HG02610 (cell line): Measurements from ENCODE around the gene EDAR.

Experiments
- ATAC-seq: cut with Tn5 transposase; IDR thresholded peaks from one replicate; pipeline ENCODE4 v1.9.1; 2021; ENCODE audit warnings: mild to moderate bottlenecking, moderate library complexity; ENCODE audit not compliant: unreplicated experiment

Gene EDAR

DNA sequence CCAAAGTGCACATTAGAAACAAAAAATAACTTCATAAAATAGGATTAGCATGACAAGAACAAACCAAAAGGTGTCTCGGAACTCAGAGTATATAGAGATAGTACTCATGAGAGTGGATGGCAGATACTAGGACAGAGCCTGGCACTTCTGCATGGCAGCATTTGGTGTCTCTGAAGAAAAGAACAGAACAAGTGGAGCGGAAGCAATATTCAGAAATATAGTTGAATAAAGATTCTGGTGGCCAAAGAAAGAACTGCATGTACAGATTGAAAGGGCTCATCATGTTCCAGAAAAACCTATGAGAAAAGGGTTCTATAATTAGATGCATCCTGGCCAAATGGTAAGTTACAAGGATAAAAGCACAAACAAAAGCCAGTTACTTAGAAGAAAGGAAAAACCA lies 111.5 kb downstream of the EDAR start:
- no peak for ATAC-seq

DNA sequence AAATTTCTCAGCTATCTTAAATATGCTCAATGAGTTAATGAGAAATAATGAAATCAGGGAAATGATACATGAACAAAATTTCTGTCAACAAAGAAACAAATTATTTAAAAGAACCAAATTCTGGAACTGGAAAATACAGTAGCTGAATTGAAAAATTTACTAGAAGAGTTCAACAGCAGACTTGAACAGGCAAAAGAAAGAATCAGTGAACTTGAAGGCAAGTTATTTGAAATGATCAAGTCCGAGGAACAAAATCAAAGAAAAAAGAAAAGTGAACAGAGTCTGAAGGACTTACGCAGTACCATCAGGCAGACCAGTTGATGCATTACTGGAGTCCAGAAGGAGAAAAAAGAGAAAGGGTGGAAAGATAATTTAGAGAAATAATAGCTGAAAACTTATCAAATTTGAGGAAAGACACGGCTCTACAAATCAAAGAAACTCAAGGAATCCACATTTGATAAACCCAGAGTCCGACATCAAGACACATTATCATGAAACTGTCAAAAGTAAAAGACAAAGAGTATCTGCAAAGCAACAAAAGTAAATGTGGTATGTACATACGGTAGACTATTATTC lies 118.9 kb downstream of the EDAR start:
- no peak for ATAC-seq

DNA sequence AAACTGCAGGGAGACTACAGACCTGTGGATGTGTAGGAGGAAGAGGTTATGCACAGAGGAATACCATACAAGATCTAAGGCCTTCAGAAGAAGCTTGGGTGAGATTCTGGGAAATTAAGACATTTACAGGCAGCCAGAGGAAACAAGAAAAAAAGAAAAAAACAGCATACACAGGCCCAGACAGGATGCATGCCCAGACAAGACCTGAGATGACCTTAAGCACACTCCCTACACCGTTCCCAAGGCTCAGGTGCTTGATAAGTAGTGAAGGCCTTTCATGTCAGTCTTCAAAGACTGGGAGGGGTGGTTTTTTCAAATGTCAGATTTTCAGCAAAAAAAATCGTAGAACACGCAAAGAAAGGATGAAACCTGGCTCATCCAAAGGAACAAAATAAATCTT lies 119.5 kb downstream of the EDAR start:
- ATAC-seq: no peak

DNA sequence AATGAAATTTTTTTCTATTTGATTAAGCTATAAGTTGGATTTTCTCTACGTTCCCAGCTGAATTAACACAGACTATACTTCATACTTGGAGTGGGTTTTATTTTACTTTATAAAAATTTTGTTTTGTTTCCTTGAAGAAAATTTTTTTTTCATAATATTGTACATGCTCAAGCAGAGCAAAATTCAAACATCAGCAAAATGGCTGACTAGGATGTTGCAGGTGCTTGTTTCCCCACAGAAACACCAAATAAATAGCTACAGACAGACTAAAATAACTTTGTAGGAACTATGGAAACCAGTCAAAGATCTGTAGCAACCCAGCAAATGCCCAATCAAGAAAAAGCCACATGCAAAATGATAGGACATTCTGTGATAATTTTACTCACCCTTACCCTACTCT lies 120.1 kb downstream of the EDAR start:
- ATAC-seq: no peak

DNA sequence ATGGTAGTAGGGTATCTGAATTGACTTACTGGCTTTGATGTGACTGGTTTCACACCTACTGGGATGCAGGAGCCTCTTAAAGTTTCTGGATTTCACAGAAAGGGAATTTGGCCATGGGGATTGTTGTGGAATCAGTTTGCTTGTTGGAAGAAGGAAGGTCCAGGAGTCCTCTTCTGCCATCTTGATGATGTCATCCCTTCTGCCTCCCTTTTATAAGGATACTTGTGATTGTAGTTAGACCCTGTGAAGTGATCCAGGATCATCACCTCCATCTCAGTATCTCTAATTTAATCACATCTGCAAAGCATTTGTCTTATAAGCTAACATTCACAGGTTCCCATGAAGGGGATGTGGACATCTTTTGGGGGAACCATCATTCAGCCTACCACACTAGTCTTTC lies 123.0 kb downstream of the EDAR start:
- ATAC-seq: no peak

DNA sequence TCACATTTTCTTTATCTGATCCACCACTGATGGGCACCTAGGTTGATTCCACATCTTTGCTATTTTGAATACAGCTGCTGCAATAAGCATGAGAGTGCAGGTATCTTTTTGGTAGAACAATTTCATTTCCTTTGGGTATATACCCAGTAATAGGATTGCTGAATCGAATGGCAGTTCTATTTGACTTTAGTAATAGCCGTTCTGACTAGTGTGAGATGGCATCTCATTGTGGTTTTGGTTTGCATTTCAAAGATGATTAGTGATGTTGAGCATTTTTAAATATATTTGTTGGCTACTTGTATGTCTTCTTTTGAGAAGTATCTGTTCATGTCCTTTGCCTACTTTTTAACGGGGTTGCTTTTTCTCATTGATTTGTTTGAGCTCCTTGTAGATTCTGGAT lies 130.1 kb downstream of the EDAR start:
- no peak for ATAC-seq

DNA sequence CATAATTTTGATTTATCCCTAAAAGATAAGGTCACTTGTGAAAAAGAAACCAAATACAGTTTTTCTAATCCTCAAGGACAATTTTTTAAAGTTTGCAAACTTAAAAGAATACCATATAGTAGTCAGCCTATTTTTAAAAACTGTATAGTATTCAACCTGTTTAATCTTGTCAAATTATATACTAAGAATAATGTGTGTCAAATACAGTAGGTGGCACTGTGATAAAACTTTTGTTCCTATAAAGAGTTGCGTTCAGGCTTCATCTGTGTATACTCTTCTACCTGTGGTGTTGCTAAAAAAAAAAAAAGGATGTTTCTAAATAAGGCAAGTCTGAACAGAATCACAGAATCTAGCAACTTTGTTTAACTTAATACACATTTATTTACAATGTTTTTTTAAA lies 133.8 kb downstream of the EDAR start:
- no peak for ATAC-seq

DNA sequence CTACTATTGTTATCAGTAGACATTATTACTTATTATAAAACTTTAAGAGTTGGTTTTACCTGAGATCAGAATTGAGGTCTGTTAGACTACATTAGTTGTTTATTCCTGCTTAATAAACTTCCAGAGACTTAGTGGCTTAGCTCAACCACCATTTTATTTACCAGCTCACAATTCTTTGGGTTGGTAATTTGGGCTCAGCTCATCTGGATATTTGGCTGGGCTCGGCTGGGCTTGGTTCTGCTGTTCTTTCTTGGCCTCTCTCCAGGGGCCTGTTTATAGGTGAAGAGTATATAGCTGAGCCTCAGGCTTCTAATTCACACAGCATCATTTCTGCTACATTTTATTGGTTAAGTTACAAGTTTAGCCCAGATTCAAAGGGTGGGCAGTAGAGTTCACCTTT lies 134.5 kb downstream of the EDAR start:
- no peak for ATAC-seq

DNA sequence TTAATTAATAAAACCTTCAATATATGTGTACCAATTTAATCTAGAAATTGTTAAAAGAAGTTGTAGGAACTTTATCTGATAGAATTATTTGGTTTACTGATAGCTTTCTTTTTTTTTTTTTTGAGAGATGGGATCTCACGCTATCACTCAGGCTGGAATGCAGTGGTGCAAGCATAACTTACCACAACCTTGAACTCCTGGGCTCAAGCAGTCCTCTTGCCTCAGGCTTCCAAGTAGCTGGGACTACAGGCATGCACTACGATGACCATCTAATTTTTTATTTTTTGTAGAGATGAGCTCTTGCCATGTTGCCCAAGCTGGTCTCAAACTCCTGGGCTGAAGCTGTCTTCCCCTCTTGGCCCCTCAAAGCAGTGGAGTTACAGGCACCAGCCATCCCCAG lies 135.6 kb downstream of the EDAR start:
- no peak for ATAC-seq

DNA sequence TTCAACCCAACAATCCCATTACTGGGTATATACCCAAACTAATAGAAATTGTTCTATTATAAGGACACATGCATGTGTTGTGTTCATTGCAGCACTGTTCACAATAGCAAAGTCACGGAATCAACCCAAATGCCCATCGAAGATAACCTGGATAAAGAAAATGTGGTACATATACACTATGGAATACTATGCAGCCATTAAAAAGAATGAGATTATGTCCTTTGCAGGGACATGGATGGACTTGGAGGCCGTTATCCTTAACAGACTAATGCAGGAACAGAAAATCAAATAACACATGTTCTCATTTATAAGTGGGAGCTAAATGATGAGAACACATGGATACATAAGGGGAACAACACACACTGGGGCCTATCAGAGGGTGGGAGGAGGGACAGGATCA lies 136.6 kb downstream of the EDAR start:
- no peak for ATAC-seq

DNA sequence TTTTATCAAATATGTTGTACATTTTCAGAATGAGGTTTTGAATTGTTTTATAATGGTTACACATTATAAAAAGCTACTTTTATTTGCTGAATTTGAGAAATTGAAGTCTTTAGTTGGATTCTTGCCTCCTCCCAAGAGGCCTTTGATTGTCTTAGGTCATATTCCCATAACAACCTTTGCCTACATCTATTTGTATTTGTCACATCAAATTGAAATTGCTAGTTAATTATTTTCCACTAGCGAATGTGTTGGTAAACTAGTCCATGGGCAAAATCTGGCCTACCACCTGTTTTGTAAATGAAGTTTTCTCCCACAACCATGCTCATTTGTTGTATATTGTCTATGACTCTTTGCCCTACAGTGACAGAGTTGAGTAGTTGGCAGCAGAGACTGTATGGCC lies 142.0 kb downstream of the EDAR start:
- ATAC-seq: no peak

DNA sequence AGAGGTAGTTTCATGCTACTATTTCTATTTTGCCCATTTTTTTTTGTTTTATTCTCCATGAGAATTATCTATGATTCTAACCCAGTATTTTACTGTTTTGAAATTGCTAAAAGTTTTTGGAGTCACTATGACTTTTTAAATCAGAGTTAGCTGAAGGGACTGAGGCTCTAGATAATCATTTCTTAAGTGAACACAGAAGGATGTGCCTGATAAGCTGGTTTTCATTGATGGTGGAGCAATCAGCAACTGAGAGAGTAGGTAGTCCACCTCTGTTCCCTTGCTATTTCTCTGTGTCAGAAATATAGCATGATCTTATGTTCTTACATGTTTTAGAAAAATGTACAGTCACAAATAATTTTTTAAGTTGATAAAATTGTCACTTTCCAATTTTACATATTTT lies 143.1 kb downstream of the EDAR start:
- no peak for ATAC-seq
